NCI-H446 treated with DMSO at 0.1 percent for 48 hours (cell line): ENCODE measurements around the gene GZMB.
"Not testable (repeated sequence)": the region's sequence is repeated elsewhere in the genome, so short reads cannot be mapped to it uniquely, and the experiment has no call there.

Experiments used
- DNase-seq: peaks from one replicate; lab custom pipeline; 2025; lab: John Stamatoyannopoulos, UW

Gene GZMB, protein sequence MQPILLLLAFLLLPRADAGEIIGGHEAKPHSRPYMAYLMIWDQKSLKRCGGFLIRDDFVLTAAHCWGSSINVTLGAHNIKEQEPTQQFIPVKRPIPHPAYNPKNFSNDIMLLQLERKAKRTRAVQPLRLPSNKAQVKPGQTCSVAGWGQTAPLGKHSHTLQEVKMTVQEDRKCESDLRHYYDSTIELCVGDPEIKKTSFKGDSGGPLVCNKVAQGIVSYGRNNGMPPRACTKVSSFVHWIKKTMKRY

DNA sequence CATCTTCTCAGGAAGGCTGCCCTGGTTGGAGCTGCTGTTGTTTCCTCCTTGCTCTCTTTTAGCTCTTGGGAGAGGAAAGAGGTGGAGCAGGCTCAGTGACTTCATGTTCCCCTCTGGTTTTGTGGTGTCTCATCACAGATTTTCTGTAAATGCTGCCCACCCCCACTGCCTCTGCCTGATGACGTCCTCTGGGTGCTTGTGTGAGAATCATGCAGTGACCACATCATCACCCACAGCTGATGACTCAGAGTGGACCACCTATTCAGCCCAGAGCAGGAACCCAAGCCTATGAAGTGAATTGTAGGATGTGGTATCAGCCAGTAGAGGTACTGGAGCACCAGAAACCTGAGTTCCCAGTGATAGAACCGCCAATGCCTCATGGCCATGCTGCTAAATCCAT lies at the start of gene GZMB:
Gene GZMB, minus strand, starts transcription at position 33 of the 400 bp plus-strand sequence. Its CDS starts 30 bp downstream, at position 3.
- no peak for DNase-seq

DNA sequence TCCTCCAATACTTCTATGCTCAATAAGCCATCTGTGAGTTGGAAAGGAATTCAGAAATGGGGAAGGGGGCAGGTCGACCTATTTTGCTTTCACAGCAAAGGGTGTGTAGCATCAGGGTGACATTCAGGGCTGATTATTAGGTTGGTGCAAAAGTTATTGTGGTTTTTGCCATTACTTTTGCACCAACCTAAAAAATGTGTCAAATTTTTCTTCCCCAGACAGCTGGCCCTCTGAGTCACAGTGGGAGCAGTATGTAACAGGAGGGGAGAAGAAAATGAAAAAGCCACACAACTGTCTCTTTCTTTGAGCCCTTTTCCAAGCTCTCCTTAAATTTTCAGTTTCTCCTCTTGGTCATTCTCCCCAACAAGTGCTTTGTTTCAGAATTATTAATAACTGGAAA lies 47.1 kb upstream of the GZMB start:
- DNase-seq: no peak

DNA sequence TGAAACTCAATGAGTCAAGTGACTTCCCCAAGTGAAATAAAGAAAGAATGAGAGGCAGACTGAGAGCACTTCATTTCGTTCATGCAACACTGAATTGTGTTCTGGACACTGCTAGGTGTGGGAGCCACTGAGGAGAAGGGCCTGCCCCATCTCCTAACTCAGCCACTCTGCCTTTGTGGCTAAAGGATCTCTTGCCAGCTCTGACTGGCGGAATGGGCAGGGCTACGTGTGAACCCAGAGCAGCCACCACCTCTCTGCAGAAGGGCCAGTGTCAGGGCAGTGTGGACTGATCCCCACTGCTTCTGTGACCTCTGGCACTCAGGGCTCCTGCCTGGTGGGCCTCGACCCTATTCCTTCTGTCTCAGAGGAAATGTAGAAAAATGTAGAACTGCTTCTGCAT lies 46.5 kb upstream of the GZMB start:
- DNase-seq: no peak

DNA sequence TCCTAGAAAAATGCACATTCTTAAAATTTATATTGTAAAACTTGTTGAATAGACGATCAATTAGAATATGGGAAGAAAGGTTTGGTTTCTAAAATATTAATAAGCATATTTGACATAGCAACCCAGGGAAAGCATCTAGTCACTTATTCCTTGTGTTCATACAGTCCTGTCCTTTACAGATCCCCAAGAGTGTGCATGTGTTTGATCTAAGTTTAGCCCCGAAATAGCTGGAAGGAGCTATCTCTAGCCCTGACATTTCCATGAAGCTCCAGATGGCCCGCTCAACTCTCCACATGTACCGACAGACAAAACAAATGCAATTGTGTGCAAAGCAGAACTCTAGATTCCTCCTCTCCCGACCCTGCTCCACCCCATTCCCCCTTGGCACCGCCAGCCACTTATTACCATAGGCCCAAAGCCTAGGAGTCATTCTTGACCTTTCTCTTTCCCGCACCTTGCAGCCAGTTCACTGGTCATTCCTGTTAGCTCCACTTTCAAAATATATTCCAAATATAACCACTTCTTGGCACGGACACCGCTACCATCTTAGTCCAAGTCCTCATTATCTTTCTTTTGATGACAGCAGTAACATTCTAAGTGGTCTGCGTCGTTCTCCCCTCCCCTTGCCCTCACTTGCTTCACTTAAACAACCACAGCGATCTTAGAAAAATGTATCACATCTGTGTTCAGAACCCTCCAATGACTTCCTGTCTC lies 45.4 kb upstream of the GZMB start:
- no peak for DNase-seq

DNA sequence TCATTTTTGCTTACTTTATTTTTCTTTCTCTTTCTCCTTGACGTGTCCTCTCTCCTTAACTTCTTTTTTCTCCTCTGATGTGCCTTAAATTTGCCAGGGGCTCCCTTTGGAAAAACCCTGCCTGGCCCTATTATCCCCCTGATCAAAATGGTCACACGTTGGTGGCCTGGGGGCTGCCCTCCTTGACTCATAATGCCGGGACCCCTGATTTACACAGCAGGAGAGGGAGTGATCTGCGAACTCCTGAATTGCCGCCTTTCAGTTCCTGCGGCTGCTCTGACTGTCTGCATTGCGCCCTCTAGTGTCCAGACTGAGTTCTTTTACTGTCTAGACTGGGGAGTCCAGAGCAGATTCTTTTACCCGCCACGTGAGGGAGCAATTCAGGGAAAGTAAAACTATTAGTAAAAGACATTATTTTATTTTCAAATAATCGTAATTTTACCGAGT lies 44.8 kb upstream of the GZMB start:
- peak; percentile 73 for DNase-seq

DNA sequence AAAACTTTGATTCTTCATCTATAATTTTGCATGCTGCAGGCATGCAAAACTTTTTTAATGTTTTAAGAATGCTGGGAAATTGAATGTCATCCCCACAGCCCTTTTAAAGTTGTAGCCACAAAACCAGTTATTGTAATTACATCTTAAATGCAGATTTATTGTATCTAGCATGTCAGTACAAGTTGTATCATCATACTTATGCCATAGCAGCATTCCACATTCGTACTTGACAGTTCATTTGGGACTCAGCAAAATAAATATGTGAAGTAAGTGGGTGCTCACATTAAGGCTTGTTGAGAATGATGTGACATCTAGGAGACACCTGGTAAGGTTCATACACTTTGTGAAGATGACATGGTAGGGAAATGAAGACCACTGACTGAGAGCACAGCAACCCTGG lies 44.0 kb upstream of the GZMB start:
- DNase-seq: no peak

DNA sequence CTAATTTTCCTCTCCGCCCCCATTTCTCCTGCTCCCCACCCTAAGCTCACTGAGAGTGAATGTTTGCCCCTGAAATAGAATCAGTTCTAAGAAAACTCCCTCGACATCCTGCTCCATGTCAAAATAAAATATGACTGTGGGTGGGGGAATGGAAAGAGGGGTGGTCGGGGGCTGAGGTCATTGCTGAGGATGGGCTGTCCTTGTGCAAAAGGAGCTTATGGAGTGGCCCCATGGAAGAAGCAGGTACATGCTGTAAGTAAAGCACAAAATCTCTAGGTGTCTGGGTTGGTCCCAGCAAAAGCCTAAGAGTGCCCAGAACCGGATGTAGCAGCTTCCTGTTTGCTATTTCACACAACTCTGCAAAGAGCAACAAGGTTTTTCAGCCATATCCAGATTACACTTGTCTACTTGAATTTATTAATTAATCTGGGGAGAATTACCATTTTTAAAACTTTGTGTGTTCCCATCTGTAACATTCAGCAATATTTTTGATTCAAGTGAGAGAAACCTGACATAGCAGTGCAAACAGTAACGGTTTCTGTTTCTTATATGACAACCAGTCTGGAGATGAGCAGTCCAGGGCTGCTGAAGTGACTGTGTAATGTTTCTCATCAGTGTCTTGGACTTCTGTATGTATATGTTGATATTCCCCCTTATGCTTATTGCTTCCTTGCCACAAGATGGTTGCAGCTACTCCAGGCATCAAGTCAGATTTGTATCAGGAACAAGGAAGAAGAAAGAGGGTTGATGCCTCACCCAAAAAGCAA lies 40.4 kb upstream of the GZMB start:
- DNase-seq: no peak

DNA sequence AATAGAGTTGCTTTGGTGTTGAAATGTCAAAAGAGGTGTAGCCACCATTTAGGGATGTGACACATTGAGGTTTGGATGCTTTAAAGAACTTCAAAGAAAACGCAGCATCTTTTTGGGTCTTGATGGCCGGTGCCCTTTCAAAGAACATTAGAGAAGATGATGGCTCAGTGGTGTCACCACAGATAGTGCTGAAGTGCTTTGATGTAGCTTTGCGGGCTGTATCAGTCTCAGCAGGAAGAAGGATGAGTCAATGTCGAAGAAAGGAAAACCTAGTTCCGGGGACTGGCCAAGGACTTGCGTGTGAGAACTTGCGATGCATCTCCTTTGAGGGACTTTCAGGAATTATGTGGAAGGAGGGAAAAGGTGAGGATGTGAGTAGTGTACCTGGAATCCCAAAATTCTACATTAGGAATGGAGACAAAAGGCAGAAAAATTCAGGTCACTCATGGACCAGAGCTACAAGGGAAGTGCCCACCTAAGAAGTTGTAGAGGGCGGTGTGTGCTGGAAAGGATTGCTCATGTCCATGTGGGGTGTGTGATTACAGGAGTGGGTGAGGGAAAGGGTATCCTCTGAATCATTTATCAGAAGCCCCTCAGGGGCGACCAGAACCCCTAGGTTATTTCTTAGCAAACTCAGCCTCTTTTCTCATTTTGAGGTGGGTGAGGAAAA lies 39.7 kb upstream of the GZMB start:
- DNase-seq: no peak

DNA sequence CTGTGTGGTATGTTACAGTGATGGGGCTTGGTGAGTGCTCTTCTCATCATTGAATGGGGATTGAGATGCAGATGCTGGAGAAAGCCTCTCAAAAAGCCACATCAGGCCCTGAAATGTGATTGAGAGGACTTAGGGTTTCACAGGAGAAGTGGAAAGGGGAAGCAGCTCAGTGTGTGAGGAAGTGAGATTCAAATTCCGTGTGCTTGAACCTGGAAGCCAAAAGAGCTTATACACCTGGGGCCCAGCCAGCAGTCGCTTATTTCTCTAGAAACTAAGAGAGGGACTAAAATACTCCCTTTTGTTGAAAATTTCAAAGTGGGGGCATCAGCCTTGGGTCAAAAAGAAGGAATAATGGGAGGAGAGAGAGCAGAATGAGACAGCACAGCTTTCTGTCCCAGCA lies 39.1 kb upstream of the GZMB start:
- DNase-seq: no peak

DNA sequence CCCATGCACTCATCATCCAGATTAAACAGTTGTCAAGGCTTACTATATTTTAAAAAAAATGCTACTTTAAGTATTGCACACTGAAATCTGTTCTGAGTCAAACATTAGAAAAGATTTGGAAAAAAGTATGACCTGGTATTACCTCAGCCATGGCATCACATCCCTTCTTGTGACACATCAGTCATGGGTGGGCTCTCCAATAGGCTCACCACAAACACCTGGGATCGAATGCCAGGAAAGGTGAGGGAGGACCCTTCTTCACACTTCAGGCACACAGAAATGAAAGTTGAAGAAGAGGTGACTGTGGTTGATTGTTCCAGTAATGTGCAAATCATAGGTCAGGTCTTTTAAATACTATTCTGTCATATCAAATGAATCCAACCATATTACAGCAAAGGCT lies 36.6 kb upstream of the GZMB start:
- no peak for DNase-seq

DNA sequence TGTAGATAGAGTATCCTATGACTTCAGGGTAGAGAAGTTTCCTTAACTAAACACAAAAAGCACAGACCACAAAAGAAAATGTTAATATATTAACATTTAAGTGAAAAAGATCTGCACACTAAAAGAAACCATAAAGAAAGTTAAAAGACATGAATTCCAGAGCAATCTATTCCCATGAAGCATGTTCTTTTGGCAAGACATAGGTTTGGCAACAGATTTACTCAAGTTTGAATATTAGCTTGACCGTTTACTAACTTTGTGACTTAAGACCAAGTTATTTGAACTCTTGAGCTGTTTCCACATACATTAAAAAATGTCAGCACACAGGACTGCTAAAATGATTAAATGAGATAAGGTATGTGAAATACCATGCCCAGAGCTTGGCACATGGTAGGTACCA lies 35.7 kb upstream of the GZMB start:
- no peak for DNase-seq

DNA sequence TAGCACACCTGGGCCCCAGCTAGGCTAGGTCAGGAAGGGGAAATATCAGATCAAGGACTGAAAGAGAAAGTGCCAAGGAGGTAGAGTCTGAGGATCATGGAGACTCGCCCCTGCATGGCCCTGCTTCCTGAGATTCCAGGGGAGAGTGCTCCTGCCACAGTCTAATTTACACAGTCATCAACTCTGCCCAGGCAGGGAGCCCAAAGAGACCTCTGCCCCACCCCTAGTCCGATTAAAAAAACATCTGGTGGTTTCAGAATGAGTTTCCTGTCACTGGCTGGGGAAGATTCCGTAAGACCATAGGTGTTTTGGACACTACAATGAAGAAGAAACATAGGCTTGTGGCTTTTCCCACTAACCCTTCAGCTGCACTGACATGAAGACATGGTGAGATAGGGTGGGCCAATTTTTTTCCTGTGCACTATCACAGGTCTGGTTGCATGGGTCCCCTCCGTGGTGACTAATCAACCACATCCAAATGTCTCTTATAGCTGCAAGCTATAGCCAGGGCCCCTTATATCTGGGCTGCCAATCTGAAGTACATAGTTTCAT lies 31.5 kb upstream of the GZMB start:
- DNase-seq: no peak

DNA sequence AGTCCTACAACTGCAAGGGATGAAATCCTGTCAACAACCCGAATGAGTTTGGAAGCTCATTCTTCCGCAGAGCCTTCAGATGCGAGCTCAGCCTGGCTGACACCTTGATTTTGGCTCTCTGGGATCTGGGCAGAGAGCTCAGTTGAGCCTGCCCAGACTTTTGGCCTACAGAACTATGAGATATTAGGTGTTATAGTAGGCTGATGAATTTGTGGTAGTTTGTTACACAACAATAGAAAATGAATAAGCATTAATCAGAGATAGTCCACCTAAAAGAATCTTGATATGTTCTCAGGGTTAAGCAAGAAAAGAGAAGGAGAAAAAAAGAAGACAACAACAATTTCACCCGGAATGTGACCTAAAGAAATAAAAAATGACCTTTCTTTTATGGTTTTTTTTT lies 30.4 kb upstream of the GZMB start:
- no peak for DNase-seq

DNA sequence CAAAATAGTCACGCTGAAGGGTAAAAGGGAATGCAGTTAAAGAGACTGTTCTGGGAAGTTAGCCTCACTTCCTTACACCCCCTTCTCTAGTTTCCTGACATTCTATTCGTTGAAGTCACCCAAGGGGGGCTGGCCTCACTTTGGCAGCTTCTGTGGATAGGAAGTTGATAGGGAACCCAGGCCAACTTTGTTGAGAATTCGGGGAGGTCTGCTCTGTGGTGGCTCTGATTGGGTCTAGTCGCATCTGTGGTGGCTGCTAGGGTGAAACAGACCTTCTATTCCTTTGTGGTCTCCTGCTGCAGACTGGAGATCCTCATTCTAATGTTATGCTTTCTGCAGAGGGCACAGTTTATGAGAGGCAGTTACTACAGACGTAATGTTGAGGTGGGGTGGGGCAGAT lies 28.8 kb upstream of the GZMB start:
- DNase-seq: no peak

DNA sequence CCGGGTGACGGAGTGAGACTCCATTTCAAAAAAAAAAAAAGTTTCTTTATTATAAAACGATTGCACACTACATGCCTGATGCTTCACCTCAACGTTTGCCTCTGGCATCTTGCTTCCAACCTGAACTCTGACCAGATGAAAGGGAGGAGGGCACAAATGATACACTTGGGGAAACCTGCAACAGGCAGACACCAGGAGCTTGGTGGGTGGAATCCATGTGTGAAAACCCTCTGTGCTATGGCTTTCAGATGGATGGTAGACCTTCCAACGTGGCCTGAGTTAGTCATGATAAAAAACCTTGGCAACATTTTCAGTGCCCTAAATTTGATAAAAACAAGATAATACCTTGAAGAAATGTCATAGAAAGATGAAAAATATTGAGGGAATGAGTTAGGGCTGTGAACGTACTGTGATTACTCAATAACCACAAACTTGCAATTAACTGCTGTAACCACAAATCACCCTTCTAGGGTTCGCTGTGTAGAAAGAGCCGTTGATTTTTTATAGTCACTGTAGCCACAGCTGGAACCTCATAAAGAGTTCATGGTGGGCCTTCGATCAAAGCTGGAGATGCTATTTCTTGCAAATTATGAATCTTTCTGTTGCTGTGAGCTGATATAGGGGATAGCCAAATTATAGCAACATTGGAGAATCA lies 26.1 kb upstream of the GZMB start:
- no peak for DNase-seq

DNA sequence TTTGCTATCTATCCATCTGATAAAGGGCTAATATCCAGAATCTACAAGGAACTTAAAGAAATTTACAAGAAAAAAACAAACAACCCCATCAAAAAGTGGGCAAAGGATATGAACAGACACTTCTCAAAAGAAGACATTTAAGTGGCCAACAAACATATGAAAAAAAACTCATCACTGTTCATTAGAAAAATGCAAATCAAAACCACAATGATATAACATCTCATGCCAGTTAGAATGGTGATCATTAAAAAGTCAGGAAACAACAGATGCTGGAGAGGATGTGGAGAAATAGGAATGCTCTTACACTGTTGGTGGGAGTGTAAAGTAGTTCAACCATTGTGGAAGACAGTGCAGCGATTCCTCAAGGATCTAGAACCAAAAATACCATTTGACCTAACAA lies 14.4 kb upstream of the GZMB start:
- DNase-seq: not testable (repeated sequence)

DNA sequence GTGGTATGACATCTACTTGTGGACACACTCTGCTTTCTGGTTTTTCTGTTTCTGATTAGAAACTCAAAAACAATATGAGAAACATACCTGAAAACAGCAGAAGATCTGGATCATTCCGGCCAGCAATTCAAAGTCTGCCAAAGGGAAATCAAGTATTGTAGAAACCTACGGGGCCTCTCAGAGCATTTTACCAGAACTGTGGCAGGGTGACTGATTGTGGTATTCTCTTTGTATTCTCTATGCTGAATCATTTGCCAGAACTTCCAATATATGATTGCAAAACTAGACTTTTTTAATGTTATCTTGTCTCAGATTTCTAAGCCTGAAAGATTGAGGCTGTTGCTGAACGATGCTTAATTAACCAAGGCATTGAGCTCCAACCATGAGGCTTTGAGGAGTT lies 5.9 kb upstream of the GZMB start:
- DNase-seq: no peak

DNA sequence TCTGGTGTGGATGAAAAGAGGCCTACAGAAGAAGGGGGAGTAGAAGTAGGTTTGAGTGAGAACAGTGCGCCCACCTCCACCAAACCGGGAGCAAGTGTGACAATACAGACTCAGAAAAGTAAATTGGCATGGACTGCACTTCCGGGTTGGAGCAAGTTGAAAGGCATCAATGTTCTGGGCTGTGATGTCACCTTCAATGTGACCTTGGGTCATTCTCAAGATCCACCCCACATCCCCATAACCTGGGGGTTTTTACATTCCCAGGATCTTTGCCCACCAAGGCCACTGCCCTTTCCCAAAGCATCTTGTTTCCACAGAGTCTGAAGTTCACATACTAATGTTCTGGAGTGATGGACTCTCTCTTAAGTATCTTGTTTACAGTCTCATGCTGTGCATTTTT lies 5.3 kb upstream of the GZMB start:
- no peak for DNase-seq

DNA sequence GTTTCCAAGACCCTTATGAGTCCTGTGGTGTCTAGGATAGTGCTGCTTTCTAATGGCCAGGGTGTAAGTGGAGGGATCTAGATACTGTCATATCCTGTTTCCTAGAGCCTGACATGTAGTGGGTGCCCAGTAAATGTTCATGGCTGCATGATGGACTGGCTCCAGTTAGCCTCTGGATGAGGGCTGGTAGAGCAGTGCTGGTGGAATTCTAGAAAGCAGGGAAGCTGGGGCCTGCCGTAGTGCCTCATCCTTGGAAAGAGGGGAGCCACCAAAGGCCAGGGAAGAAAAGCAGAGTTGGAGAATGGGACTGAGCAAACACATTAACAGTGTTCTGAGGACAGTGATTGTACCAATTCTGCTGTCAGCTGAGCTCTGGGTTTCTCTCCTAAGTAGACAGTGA lies 637 bp downstream of the GZMB start:
- DNase-seq: no peak

DNA sequence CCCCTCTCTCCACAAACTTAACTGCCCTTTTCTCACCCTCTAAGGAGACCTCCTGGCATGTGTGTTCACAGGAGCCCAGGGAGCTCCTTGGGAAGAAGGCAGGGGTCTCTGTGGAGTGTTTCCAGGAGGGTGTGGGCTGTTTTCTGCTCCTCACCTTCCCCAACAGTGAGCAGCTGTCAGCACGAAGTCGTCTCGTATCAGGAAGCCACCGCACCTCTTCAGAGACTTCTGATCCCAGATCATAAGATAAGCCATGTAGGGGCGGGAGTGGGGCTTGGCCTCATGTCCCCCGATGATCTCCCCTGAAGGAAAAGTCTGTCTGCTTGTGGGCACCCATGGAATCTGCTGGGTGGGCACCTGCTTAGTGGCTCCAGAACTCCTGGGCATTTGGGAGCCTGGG lies 1.2 kb downstream of the GZMB start:
- DNase-seq: no peak

DNA sequence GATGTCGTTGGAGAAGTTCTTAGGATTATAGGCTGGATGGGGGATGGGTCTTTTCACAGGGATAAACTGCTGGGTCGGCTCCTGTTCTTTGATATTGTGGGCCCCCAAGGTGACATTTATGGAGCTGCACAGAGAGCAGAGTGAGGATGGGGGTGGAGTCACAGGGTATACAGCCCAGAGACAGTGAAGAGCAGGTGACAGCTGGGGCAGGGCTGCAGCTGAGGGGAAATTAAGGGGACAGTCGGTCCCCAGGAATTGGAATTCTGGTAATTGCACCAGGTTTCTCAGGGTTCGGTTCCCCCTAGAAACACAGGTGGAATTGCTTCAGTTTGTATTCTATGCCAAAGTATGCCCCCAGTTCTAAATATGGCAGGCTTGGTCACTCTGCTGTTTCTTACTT lies 1.7 kb downstream of the GZMB start:
- DNase-seq: no peak
